Suprapubic skin (tissue), 4 donors: ENCODE measurements around the gene UBTD1.

ENCODE experiments used
- CTCF ChIP-seq, 2 donors: fragments of 200-600 bp in 1 of 2; fragments of 450-650 bp in 1 of 2; sonication (generic) in 1 of 2; IDR thresholded peaks; one replicate each; pipeline ENCODE4 v1.5.1; 2016 to 2019; ENCODE audit warnings: antibody characterized with exemption in 2 of 2, mild to moderate bottlenecking in 1 of 2, moderate library complexity in 1 of 2
- EP300 ChIP-seq: sonication (generic); formaldehyde crosslinking; IDR thresholded peaks from one replicate; pipeline ENCODE4 v1.6.1; 2017; ENCODE audit warnings: antibody characterized with exemption
- POLR2A ChIP-seq, 2 donors: fragments of 450-650 bp; IDR thresholded peaks; one replicate each; pipeline ENCODE4 v1.6.1; 2017; ENCODE audit warnings: antibody characterized with exemption in 2 of 2, mild to moderate bottlenecking in 2 of 2, moderate library complexity in 2 of 2
- POLR2AphosphoS5 ChIP-seq, 3 donors: sonication (generic); formaldehyde crosslinking; IDR thresholded peaks; one replicate each; pipeline ENCODE4 v1.6.1; 2017; ENCODE audit warnings: antibody characterized with exemption in 3 of 3

GRCh38 chr10:97494863-97495506 is 3.7 kb upstream of the UBTD1 start:
- TF ChIP-seq CTCF (IDR thresholded peaks at IDR 0.05) (no peak), EP300 (no peak), POLR2A (IDR thresholded peaks at IDR 0.05) (no peak), POLR2AphosphoS5 (IDR thresholded peaks at IDR 0.05) (no peak)
